Suprapubic skin (tissue), 4 donors: ENCODE measurements around the gene ARAP2. TPM values are rescaled to one million over a fixed set of nuclear protein-coding genes. Genes with fewer than 3 reads are reported as not detected.

ENCODE experiments used
- total RNA-seq, 4 donors: library from RNA; depleted of rRNA; stranded (reverse); fragments of >200 nt; gene quantifications; one replicate each; pipeline ENCODE4 v1.1.0, GENCODE V29; 2016

ARAP2 gene
- total RNA-seq, 4 donors from 2014 or later, result 88.2 to 203 (median 117) TPM

Other genes with a start within 250 kb of the ARAP2 start
- under 1 TPM in 2 of 4 donors, not detected in 2; 0.21 to 0.32 TPM for gene DTHD1, start 37.1 kb upstream of the ARAP2 start, total RNA-seq